DND-41 (cell line): Measurements from ENCODE around the gene BNC2.

Source experiments
- CTCF ChIP-seq: IDR thresholded peaks from 2 replicates; pipeline ENCODE4 v1.5.1; 2012; ENCODE audit warnings: borderline replicate concordance, low read length, moderate library complexity, mild to moderate bottlenecking; ENCODE audit not compliant: poor library complexity, severe bottlenecking; ENCODE audit errors: extremely low read depth
- EZH2 ChIP-seq: IDR thresholded peaks from 3 replicates; pipeline ENCODE4 v1.6.1; 2012; ENCODE audit warnings: borderline replicate concordance, low read depth, mild to moderate bottlenecking, moderate library complexity, low read length, inconsistent platforms; ENCODE audit not compliant: severe bottlenecking

DNA sequence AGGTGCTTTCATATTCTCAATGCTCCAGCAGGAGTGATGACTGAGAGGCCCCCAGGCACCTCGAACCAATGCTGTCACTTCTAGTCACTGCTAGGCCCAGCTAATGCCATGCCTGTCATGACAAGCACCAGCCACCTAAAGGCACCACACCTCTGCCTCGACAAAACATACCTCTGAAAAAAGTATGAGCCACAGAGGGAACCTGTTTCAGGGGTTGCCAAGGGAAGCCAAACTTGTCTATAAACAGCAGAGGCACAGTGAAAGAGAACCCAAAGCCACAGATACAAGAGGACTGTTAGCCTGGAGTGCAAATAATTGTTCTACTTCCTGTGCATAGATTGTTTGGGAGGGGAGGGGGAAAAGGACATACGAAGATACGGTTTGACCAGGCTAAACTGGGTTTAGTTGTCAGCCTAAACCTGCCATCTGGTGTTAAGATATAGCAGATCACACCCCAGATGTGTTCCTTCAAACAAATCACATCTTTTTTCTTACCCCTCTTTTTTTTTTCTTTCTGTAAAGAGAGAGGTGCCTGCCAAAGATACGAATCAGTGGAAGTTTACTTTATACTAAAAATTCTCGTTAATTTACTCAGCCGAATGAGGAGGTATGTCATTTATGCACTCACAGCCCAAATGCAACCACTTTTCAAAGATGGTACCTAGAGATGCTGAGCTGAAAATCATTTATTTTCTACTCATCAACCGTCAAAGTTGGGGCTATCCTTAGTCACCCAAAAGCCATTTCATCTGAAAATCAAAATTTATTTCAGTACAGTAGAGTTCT is 45.7 kb downstream of the BNC2 start:
- TF ChIP-seq CTCF = no peak
- TF ChIP-seq EZH2 = no peak
